Activated CD8-positive, alpha-beta memory T cell treated with anti-CD3 and anti-CD28 coated beads for 48 hours (primary cell): ENCODE data around the gene CEBPG.

Source experiments
- DNase-seq, 3 experiments: peaks; one replicate each; pipeline ENCODE4 v3.0.0-alpha.2; 2020; ENCODE audit warnings: low read depth in 2 of 3, low spot score in 2 of 3

Gene CEBPG

DNA sequence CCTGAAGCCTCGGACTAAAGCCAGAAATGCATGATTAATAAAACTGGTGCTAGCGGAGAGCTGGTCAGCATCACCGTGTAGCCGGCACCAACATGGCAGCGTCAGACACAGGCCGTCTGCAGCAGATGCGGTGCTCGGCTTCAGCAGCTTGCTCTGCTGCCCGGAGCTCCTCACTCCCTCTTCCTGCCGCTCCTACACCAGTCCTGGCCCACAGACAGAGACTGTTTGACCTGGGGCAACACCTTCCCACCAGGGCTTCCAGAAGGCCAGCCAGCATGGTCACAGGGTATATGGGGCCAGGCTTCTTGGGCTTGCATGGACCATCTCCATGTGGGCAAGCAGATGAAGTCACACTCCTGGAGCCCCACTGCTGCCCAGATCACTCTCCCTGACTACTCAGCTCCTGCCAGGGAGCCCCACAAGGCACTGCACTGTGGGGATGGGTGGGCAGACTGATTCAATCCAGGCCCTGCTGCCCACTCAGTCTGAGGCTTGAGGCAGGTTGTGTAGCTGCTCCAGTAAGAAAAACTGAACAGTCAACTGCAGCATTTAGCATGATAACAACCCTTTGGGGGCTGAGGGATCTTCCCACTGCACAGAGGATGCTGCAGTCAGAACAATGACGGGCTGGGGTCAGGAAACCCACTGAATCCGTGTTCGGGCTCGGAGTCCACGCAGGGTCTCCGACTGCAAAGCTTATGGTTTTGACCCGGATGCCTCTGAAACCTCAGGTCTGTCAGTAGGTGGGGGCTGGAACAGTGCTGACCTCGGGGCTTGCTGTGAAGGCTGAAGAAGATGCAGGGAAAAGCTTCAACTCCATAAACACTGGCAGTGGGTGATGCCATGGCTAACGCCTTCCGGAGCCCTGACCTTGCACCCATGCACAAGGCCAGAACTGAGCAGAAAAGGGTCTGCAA lies 45.6 kb downstream of the CEBPG start:
- DNase-seq = no peak

DNA sequence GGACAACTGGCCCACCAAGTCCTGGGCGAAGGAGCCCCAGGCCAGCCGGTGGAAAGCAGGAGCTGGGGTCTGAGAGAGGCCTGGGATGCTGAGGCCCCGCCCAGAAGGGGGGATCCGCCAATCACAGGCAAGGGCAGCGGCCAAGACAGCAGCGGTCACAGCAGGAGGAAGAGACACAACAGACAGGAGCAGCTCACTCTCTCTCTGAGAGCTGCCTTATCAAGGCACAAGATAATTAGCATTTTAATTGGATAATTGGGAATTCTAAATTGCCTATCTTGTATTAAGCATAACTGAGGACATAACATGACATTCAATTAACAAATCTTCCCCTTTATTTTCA lies 46.2 kb downstream of the CEBPG start:
- no peak for DNase-seq

DNA sequence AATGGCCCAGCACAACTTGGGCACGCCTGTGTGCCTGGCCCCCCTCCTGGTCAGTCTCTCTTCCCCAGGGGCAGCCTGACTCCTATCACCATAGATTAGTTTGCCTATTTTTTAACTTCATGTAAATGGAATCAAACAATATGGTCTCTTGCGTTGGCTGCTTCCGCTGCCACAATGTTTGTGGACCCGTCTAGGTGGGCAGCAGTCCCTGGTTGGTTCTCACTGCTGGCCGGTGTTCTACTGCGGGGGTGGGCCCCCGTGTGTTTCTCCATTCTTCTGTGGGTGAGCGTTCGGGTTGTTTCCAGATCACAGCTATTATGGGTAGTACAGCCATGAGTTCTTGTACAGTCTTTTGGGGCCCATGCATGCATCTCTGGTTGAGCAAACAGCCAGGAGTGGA lies 47.3 kb downstream of the CEBPG start:
- DNase-seq = no peak

DNA sequence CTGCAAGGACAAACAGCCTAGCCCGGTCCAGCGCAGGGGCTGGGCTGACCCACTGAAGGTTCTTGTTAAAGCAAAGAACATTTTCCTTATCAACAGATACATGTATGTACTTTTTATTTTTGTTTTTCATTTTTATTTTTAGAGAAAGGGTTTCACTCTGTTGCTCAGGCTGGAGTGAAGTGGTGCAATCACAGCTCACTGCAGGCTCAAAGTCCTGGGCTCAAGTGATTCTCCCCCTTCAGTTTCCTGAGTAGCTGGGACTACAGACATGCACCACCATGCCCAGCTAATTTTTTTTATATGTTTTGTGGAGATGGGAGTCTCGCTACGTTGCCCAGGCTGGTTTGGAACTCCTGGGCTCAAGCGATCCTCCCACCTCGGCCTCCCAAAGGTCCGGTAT lies 47.9 kb downstream of the CEBPG start:
- DNase-seq = no peak

DNA sequence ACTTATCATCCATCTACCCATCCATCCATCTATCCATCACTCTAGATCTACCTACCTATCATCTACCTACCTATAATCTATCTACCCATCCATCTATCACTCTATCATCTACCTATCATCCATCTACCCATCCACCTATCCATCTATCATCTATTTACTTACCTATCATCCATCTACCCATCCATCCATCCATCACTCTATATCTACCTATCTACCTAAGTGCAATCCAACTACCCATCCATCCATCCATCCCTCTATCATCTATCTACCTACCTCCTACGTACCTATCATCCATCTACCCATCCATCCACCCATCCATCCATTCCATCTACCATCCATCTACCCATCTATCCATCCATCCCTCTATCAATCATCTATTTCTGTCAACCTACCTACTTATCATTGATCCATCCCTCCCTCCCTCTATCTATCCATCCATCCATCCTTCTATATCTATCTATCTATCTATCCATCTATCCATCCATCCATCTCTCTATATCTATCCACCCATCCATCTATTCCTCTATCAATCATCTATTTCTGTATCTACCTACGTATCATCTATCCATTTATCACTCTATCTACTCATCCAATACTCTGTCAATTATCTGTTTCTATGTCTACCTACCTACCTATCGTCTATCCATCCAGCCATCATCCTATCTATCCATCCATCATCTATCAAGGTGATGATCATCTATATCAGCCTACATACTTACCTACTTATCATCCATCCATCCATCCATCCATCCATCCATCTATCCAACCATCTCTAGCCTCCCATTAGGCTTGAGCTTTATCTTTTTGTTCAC lies 49.1 kb downstream of the CEBPG start:
- DNase-seq = no peak

DNA sequence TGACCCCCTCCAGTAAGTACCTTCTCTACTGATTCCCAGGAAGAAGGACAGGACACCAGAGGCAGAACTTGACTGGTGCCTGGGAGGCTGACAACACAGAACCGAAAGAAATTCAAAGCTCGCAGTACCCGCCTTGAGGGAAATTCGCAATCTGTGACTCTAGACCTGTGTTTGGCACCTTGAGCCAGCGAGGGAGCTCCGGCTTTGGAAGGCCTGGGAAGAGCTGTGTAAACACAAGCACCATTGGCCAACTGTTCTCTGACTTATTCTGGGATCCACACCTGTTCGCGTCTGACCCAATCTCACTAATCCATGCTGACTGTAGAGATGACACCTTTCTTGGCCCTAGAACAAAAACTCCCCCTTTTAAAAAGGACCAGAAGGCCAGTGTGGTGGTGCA lies 50.7 kb downstream of the CEBPG start:
- DNase-seq = no peak

DNA sequence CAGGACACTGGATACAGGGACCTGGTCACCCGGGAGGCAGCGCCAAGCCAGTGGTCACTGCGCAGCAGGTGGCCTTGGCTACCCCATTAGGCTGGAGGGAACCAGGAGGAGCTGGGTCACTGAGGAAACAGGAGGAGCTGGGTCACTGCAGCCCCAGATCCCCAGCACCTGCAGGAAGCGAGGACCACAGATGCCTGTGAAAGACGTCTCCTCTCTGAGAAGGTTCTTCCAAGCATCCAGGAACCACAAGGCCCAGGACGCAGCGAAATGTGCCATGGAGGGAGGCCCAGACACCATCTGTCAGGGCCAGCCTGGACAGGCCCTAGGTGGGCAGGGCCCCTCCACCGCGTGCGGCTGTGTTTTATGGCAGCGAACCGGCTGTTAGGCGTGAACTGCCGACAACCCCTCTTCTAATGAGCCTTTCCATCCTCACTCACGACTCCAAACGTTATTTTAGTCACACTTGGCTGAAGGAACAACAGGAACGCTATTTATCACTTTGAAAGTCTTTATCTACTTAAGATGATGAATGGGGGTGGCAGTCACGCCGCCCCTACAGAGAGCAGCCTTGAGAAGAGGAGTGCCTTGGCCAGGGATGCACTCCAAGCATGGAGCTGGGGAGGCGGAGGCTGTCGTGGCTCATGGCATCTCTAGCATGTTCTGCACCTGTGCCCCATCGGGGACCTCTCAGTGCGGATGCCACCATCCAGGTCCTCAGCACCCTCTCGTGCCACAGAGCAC lies 53.3 kb downstream of the CEBPG start:
- no peak for DNase-seq

DNA sequence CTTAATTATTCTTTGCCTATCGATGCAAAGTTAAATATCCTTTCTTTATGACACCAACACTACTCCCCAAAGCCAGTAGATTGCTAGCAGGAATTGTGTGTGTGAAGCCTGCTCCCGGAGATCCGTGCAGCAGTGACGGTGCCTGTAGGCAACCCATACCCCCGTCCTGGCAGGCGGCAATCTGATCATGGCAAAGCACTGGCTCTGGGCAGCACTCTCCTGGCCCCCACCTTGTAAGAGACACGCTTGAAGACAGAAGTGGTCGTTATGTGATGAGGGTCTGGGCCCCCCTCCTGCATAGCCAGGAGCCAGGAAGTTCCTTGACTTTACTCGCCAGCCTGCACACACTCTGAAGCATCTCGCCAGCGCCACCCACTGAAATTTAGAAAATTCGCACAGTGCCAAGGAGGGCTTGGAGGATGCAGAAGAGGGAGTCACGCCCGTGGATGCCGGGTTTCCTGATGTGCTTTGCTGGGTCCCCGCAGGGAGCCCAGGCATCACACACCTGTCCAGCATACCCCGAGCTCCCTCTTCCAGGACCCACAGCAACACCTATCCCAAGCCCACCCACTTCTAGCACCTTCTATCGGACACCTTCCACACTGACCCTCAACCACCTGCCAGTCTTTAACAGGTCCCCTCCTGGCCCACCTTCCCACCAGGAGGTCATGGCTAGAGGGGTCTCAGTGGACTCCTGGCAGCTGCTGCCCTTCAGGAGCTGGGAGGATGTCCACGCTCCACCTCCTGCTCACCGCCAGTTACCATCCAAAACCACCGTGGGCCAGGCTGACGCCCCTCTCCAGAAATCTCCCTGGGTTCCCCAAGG lies 54.5 kb downstream of the CEBPG start:
- no peak for DNase-seq

DNA sequence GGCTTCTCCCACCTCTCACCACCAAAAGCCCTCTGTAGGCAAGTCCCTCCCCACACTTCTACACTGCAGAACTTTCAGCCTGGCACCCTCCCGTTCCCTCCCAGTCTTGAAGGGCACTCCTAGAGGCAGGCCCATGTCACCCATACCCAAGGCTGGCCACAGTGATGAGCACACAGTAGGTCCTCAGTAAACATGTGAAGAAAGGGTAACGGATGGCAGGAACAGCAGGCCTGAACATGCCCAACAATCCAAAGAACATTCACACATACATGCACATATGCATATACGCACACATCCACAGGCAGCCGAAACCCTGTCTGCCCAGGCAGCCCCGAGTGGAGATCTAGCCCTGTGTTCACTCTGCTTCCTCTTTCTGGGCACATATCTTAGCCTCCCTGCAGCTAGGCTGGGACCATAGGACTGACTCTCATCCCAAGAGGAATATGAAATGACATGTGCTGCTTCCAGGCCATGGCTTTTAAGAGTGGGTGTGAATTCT lies 55.2 kb downstream of the CEBPG start:
- no peak for DNase-seq

DNA sequence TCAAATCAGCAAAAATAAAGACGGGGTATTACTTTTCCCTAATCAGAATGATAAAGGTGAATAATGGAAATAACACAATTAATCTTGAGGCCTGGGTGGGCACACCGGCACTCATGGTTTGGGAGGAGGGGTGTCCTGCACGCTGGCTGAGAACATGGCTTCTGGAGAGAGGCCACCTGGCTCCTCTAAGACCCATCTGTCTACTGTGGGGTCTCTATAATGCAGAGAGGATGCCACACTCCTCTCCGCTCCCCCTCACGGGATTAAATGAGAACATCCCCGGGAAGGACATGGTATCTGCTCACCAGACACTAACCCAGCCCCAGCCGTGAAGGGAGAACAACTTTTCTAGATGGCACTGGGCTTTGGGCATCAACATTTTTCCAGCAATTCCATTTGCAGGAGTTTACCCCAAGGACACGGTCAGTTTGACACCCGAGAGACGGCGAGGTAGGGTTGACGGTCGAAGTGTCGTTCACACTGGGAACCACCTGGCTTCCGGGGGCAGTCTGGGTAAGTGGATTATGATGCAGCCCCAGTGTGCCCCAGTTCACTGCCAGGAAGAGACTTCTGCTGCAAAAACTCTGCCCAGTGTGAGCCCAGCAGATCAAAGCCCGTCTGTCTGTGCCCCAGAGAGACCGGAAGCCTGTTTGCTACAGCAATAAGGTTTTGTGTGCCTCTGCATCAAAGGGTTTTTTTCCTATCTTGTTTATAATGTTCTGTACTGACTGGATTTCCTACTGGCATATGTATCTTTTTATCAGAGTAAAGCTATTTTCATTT lies 56.6 kb downstream of the CEBPG start:
- DNase-seq = no peak

DNA sequence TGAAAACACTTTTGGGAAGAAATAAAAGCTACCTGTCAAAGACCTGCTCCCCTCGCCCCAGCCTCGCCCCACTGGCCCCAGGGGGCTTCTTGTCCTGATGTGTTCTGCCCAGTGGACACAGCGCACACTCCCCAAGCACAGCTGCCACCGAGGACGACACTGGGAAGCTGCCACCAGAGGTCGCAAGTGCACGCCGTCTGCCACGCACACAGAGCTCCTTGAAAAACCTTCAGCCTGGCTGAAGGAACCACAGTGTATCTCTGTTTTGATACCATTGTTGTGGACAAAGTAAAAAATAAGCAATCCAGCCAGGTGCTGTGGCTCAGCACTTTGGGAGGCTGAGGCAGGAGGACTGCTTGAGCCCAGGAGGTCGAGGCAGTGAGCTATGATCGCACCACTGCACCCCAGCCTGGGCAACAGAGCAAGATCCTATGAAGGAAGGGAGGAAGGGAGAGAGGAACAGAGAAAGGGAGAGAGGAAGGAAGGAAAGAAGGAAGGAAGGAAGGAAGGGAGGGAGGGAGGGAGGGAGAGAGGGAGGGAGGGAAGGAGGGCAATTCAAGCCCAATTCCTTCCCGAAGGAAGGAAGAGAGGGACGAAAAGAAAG lies 57.3 kb downstream of the CEBPG start:
- DNase-seq = peak; percentile 16 to 45 (median 38)

DNA sequence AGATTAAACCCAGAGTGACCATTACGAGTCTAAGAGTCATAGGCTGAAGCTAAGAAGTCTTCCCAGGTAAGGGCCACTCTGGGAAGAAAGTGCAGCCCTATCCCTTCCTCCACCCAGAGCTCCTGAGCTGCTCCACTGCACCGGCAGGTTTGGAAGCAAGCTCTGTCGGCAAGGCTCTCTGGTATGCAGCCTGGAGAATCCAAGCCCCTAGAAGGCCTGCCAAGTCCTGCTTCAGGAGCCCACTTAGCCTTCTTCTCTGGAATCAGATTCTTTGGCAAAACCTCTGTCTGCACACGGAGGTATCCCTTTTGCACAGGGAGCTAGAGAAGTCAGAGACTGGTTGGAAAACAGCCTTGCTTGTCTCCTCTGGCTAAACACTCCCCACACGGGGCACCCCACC lies 58.5 kb downstream of the CEBPG start:
- no peak for DNase-seq
